ENCODE results near the gene MISP.

DNA sequence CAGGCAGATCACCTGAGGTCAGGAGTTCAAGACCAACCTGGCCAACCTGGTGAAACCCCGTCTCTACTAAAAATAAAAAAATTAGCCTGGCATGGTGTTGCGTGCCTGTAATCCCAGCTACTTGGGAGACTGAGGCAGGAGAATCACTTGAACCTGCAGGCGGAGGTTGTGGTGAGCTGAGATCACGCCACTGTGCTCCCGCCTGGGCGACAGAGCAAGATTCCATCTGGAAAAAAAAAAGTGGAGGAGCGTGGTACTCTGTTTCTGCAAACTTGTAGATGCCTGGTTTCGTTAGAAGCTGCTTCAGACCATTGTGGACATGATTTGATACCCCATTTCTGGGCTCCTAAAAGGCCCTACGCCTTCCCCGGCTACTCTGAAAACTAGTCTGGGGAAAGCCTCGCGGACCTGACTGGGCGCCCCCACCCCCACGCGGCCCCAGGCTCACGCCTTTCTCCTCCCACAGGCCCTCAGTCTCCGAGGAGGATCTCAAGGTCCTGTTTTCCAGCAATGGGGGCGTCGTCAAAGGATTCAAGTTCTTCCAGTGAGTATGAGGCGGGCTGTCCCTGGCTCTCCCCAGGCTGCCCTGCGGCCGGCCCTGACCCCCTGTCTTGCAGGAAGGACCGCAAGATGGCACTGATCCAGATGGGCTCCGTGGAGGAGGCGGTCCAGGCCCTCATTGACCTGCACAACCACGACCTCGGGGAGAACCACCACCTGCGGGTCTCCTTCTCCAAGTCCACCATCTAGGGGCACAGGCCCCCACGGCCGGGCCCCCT is 59.4 kb downstream of the MISP start:
- TF ChIP-seq CTCF (IDR thresholded peaks at IDR 0.05 in 2 of 3, conservative IDR thresholded peaks at IDR 0.05 in 1 of 3; ENCODE audit: control insufficient read depth in 2 of 3, extremely low read depth in 1 of 3, insufficient read depth in 1 of 3, low read depth in 3 of 3, low read length in 3 of 3) = no peak
- TF ChIP-seq, protein P1, sequence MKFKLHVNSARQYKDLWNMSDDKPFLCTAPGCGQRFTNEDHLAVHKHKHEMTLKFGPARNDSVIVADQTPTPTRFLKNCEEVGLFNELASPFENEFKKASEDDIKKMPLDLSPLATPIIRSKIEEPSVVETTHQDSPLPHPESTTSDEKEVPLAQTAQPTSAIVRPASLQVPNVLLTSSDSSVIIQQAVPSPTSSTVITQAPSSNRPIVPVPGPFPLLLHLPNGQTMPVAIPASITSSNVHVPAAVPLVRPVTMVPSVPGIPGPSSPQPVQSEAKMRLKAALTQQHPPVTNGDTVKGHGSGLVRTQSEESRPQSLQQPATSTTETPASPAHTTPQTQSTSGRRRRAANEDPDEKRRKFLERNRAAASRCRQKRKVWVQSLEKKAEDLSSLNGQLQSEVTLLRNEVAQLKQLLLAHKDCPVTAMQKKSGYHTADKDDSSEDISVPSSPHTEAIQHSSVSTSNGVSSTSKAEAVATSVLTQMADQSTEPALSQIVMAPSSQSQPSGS (IDR thresholded peaks at IDR 0.05; ENCODE audit: low read length) = no peak
- no peak for TF ChIP-seq PKNOX1 (IDR thresholded peaks at IDR 0.05)
- TF ChIP-seq SUZ12 (IDR thresholded peaks at IDR 0.05; ENCODE audit: unreplicated experiment) = no peak
- TF ChIP-seq EP300 (IDR thresholded peaks at IDR 0.05; ENCODE audit: borderline replicate concordance in 1 of 2, control insufficient read depth in 1 of 2, low read depth in 2 of 2, low read length in 2 of 2) = no peak
- TF ChIP-seq POLR2AphosphoS5 (IDR thresholded peaks at IDR 0.05; ENCODE audit: low read length) = peak; percentile 67; the same call in 1 of the 2 replicates
- no peak for TF ChIP-seq BCL11A (IDR thresholded peaks at IDR 0.05; ENCODE audit: low read depth, low read length)
- TF ChIP-seq MXI1 (IDR thresholded peaks at IDR 0.05; ENCODE audit: low read depth, low read length) = no peak
- no peak for TF ChIP-seq RAD21 (IDR thresholded peaks at IDR 0.05; ENCODE audit: insufficient read depth, low read depth, low read length)

All from GM12878 (cell line).